ENCODE data around the gene RXYLT1.

RXYLT1 gene

DNA sequence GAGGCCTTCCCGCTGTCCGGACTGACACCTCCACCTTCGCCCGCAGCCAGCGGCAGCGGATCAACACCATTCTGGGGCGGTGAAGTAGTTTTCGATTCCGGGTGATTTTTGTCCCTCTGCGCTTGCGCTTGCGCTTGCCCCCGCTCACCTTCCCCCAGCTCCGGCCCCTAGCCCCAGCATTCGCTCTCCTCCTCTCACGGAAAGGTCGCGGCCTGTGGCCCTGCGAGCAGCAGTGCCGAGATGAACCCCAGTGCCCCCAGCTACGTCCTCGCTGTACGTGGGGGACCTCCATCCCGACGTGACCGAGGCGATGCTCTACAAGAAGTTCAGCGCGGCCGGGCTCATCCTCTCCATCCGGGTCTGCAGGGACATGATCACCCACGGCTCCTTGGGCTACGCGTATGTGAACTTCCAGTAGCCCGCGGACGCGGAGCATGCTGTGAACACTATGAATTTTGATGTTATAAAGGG lies 42.1 kb downstream of the RXYLT1 start:
- no peaks in the 10 kb centered on the region; the same call in 1 of the 2 replicates for H3K9me3 ChIP-seq (ENCODE audit: control insufficient read depth, insufficient read depth, low read length)
- H3K4me3 ChIP-seq (ENCODE audit: low read length) = no peak overlapping the region
- no peaks in the 10 kb centered on the region for H3K27me3 ChIP-seq (ENCODE audit: control insufficient read depth, low read length)
- no peaks in the 10 kb centered on the region for H4K20me1 ChIP-seq (ENCODE audit: control insufficient read depth, insufficient read depth, low read depth, low read length)
- H3K9me2 ChIP-seq (replicated peaks; ENCODE audit: control insufficient read depth, low read length) = no peaks in the 10 kb centered on the region
- H3K4me2 ChIP-seq (ENCODE audit: low read length) = no peak overlapping the region
- no peaks in the 10 kb centered on the region for H3K79me2 ChIP-seq (ENCODE audit: control insufficient read depth, low read length)
- TF ChIP-seq EZH2phosphoT487 (IDR thresholded peaks at IDR 0.05; ENCODE audit: borderline replicate concordance, low read length) = no peak
- TF ChIP-seq, protein P1, sequence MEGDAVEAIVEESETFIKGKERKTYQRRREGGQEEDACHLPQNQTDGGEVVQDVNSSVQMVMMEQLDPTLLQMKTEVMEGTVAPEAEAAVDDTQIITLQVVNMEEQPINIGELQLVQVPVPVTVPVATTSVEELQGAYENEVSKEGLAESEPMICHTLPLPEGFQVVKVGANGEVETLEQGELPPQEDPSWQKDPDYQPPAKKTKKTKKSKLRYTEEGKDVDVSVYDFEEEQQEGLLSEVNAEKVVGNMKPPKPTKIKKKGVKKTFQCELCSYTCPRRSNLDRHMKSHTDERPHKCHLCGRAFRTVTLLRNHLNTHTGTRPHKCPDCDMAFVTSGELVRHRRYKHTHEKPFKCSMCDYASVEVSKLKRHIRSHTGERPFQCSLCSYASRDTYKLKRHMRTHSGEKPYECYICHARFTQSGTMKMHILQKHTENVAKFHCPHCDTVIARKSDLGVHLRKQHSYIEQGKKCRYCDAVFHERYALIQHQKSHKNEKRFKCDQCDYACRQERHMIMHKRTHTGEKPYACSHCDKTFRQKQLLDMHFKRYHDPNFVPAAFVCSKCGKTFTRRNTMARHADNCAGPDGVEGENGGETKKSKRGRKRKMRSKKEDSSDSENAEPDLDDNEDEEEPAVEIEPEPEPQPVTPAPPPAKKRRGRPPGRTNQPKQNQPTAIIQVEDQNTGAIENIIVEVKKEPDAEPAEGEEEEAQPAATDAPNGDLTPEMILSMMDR (IDR thresholded peaks at IDR 0.05; ENCODE audit: low read depth, low read length, poor library complexity, severe bottlenecking) = no peak
- H3K36me3 ChIP-seq (ENCODE audit: control insufficient read depth, low read length) = no peaks in the 10 kb centered on the region
- H3F3A ChIP-seq (ENCODE audit: control insufficient read depth, insufficient read depth) = no peaks in the 10 kb centered on the region
- no peak overlapping the region for H3K27ac ChIP-seq (ENCODE audit: low read depth, low read length)
- H3K4me1 ChIP-seq (ENCODE audit: control insufficient read depth, low read length) = no peaks in the 10 kb centered on the region

DNA sequence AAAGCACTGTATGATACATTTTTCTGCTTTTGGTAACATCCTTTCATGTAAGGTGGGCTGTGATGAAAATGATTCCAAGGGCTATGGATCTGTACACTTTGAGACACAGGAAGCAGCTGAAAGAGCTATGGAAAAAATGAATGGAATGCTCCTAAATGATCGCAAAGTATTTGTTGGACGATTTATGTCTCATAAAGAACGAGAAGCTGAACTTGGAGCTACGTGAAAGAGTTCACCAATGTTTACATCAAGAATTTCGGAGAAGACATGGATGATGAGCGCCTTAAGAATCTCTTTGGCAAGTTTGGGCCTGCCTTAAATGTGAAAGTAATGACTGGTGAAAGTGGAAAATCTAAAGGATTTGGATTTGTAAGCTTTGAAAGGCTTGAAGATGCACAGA lies 42.6 kb downstream of the RXYLT1 start:
- no peaks in the 10 kb centered on the region for H3K4me1 ChIP-seq (ENCODE audit: control insufficient read depth, low read length)
- H3K9me3 ChIP-seq (ENCODE audit: control insufficient read depth, insufficient read depth, low read length) = no peaks in the 10 kb centered on the region
- H3K36me3 ChIP-seq (ENCODE audit: control insufficient read depth, low read length) = no peaks in the 10 kb centered on the region
- no peaks in the 10 kb centered on the region for H3K79me2 ChIP-seq (ENCODE audit: control insufficient read depth, low read length)
- H3K4me2 ChIP-seq (ENCODE audit: low read length) = no peak overlapping the region
- no peaks in the 10 kb centered on the region for H3K9me2 ChIP-seq (replicated peaks; ENCODE audit: control insufficient read depth, low read length)
- H3K4me3 ChIP-seq (ENCODE audit: low read length) = no peak overlapping the region
- no peaks in the 10 kb centered on the region for H3F3A ChIP-seq (ENCODE audit: control insufficient read depth, insufficient read depth)
- no peak for TF ChIP-seq EZH2phosphoT487 (IDR thresholded peaks at IDR 0.05; ENCODE audit: borderline replicate concordance, low read length)
- TF ChIP-seq, protein P1 (IDR thresholded peaks at IDR 0.05; ENCODE audit: low read depth, low read length, poor library complexity, severe bottlenecking) = no peak
- H3K27me3 ChIP-seq (ENCODE audit: control insufficient read depth, low read length) = no peaks in the 10 kb centered on the region
- H3K27ac ChIP-seq (ENCODE audit: low read depth, low read length) = no peak overlapping the region
- no peaks in the 10 kb centered on the region for H4K20me1 ChIP-seq (ENCODE audit: control insufficient read depth, insufficient read depth, low read depth, low read length)

DNA sequence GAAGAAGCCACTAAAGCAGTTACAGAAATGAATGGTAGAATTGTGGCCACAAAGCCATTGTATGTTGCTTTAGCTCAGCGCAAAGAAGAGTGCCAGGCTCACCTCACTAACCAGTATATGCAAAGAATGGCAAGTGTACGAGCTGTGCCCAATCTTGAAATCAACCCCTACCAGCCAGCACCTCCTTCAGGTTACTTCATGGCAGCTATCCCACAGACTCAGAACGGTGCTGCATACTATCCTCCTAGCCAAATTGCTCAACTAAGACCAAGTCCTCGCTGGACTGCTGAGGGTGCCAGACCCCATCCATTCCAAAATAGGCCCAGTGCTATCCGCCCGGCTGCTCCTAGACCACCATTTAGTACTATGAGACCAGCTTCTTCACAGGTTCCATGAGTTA lies 43.3 kb downstream of the RXYLT1 start:
- H4K20me1 ChIP-seq (ENCODE audit: control insufficient read depth, insufficient read depth, low read depth, low read length) = no peaks in the 10 kb centered on the region
- no peaks in the 10 kb centered on the region for H3K27me3 ChIP-seq (ENCODE audit: control insufficient read depth, low read length)
- H3K4me1 ChIP-seq (ENCODE audit: control insufficient read depth, low read length) = no peaks in the 10 kb centered on the region
- H3F3A ChIP-seq (ENCODE audit: control insufficient read depth, insufficient read depth) = no peaks in the 10 kb centered on the region
- H3K9me2 ChIP-seq (replicated peaks; ENCODE audit: control insufficient read depth, low read length) = no peaks in the 10 kb centered on the region
- no peak overlapping the region for H3K4me3 ChIP-seq (ENCODE audit: low read length)
- H3K9me3 ChIP-seq (ENCODE audit: control insufficient read depth, insufficient read depth, low read length) = no peaks in the 10 kb centered on the region
- H3K4me2 ChIP-seq (ENCODE audit: low read length) = no peak overlapping the region
- no peaks in the 10 kb centered on the region for H3K36me3 ChIP-seq (ENCODE audit: control insufficient read depth, low read length)
- TF ChIP-seq EZH2phosphoT487 (IDR thresholded peaks at IDR 0.05; ENCODE audit: borderline replicate concordance, low read length) = no peak
- TF ChIP-seq, protein P1 (IDR thresholded peaks at IDR 0.05; ENCODE audit: low read depth, low read length, poor library complexity, severe bottlenecking) = no peak
- H3K79me2 ChIP-seq (ENCODE audit: control insufficient read depth, low read length) = no peaks in the 10 kb centered on the region
- no peak overlapping the region for H3K27ac ChIP-seq (ENCODE audit: low read depth, low read length)

All from DOHH2 (cell line).